Measurements from ENCODE around the gene SLC25A25.

The SLC25A25 gene

GRCh38 chr9:128114326-128115186 is 46.5 kb downstream of the SLC25A25 start:
- no peak for DNase-seq

GRCh38 chr9:128115187-128116103 is 47.4 kb downstream of the SLC25A25 start:
- DNase-seq = no peak

GRCh38 chr9:128116104-128117083 is 48.4 kb downstream of the SLC25A25 start:
- DNase-seq = no peak

- peak; percentile 98 for DNase-seq
Measured at GRCh38 chr9:128117613-128118471, 49.8 kb downstream of the SLC25A25 start.

- DNase-seq = no peak
Measured at GRCh38 chr9:128118472-128118857, 50.4 kb downstream of the SLC25A25 start.

- DNase-seq = no peak
Measured at GRCh38 chr9:128118971-128119665, 51.1 kb downstream of the SLC25A25 start.

GRCh38 chr9:128120061-128120740 is 52.2 kb downstream of the SLC25A25 start:
- DNase-seq = no peak

- DNase-seq = no peak
Measured at GRCh38 chr9:128120741-128121465, 52.9 kb downstream of the SLC25A25 start.

GRCh38 chr9:128121466-128121810 is 53.4 kb downstream of the SLC25A25 start:
- DNase-seq = no peak

GRCh38 chr9:128121924-128122808 is 54.1 kb downstream of the SLC25A25 start:
- DNase-seq = no peak

- no peak for DNase-seq
Measured at GRCh38 chr9:128122809-128123175, 54.8 kb downstream of the SLC25A25 start.

GRCh38 chr9:128123451-128124080 is 55.5 kb downstream of the SLC25A25 start:
- no peak for DNase-seq

GRCh38 chr9:128124451-128124850 is 56.4 kb downstream of the SLC25A25 start:
- DNase-seq = no peak

GRCh38 chr9:128124873-128125579 is 57.0 kb downstream of the SLC25A25 start:
- DNase-seq = peak; percentile 63

GRCh38 chr9:128125580-128126354 is 57.7 kb downstream of the SLC25A25 start:
- no peak for DNase-seq

GRCh38 chr9:128127568-128127989 is 59.5 kb downstream of the SLC25A25 start, which contains the start of gene PTGES2:
Gene PTGES2 (minus strand): TSS chr9:128127729. CDS start chr9:128127717, 12 bp downstream.
- peak; percentile 80 for DNase-seq

Measured in CD4-positive, alpha-beta T cell treated with Interleukin-6 for 4 hours (primary cell).